CD4-positive, alpha-beta T cell (primary cell): Measurements from ENCODE around the gene KCNH2. TPM values are rescaled to one million over a fixed set of nuclear protein-coding genes. Genes with fewer than 3 reads are reported as not detected.

Experiments
- ATAC-seq: fragments of 200-7000 bp; cut with Tn5 transposase; one replicate; pipeline ENCODE4 v1.10.0; 2022; ENCODE audit warnings: mild to moderate bottlenecking; ENCODE audit not compliant: poor library complexity
- CTCF ChIA-PET: fragments of 350-600 bp; sonication (Branson Sonifier 250); formaldehyde crosslinking; loops from one replicate; lab custom pipeline; 2021; ENCODE audit warnings: antibody characterized with exemption, inconsistent platforms; lab: Charles Lee
- POLR2A ChIA-PET: fragments of 350-600 bp; sonication (Branson Sonifier 250); formaldehyde crosslinking; loops from one replicate; lab custom pipeline; 2021; ENCODE audit warnings: antibody characterized with exemption, inconsistent platforms; lab: Charles Lee
- DNase-seq, 14 experiments: peaks; one replicate each; pipeline ENCODE4 v3.0.0-alpha.2; 2013 to 2020; ENCODE audit warnings: mixed read lengths in 2 of 14
- H3K27ac ChIP-seq, 2 donors: one replicate each; pipeline versions ENCODE4 v1.5.1 to v1.7.0; 2013; ENCODE audit warnings: low read length in 2 of 2, low read depth in 1 of 2, mild to moderate bottlenecking in 1 of 2
- H3K27me3 ChIP-seq, 2 experiments: 1 replicate in 1 of 2; 2 replicates in 1 of 2; pipeline versions ENCODE4 v1.6.1 to v1.7.0; 2013; ENCODE audit warnings: low read length in 2 of 2, control low read depth in 1 of 2, mild to moderate bottlenecking in 1 of 2, moderate library complexity in 1 of 2; ENCODE audit not compliant: insufficient read depth in 2 of 2, control insufficient read depth in 1 of 2
- H3K36me3 ChIP-seq: one replicate; pipeline ENCODE4 v1.6.1; 2013; ENCODE audit warnings: low read length, control low read depth; ENCODE audit not compliant: insufficient read depth
- H3K4me1 ChIP-seq: one replicate; pipeline ENCODE4 v1.6.1; 2013; ENCODE audit warnings: low read length, control low read depth; ENCODE audit not compliant: insufficient read depth
- H3K4me3 ChIP-seq: one replicate; pipeline ENCODE4 v1.5.1; 2013; ENCODE audit warnings: mild to moderate bottlenecking, low read length, moderate library complexity
- H3K9me3 ChIP-seq, 2 experiments: 1 replicate in 1 of 2; 2 replicates in 1 of 2; pipeline versions ENCODE4 v1.6.1 to v1.7.0; 2013; ENCODE audit warnings: low read length in 2 of 2, mild to moderate bottlenecking in 2 of 2, control low read depth in 1 of 2, moderate library complexity in 1 of 2; ENCODE audit not compliant: control insufficient read depth in 1 of 2, insufficient read depth in 1 of 2
- H3K27ac Mint-ChIP-seq: one replicate; pipeline ENCODE4 v1.8.0; 2020; ENCODE audit warnings: mixed read lengths
- H3K27me3 Mint-ChIP-seq: one replicate; pipeline ENCODE4 v1.8.0; 2021; ENCODE audit warnings: mixed read lengths
- H3K36me3 Mint-ChIP-seq: one replicate; pipeline ENCODE4 v1.8.0; 2021; ENCODE audit warnings: low read depth, mixed read lengths
- H3K4me1 Mint-ChIP-seq: one replicate; pipeline ENCODE4 v1.8.0; 2021; ENCODE audit warnings: low read depth, mixed read lengths
- H3K4me3 Mint-ChIP-seq: one replicate; pipeline ENCODE4 v1.8.0; 2020; ENCODE audit warnings: mild to moderate bottlenecking, mixed read lengths
- H3K9me3 Mint-ChIP-seq: one replicate; pipeline ENCODE4 v1.8.0; 2020; ENCODE audit warnings: mixed read lengths
- intact Hi-C, 2 experiments: fragments of 100-400 bp; cut with DNase I in 1 of 2; cut with micrococcal nuclease in 1 of 2; formaldehyde crosslinking; loops; one replicate each; pipeline versions ENCODE4 v1.15.1 to v1.9.0; 2023 to 2025; cut with DNase I, micrococcal nuclease
- total RNA-seq, 174 experiments: library from RNA in 2 of 174; stranded (reverse) in 2 of 174; gene quantifications; one replicate each; pipeline ENCODE4 v1.2.3 and lab custom pipeline; 2021 to 2026
- TF ChIP-seq, protein P1 (sequence below): fragments of 200-600 bp; IDR thresholded peaks from one replicate; pipeline ENCODE4 v1.8.0; 2022; ENCODE audit warnings: antibody characterized with exemption, mild to moderate bottlenecking

The KCNH2 gene
- total RNA-seq, 2 experiments from 2014 or later: 1.9 to 2.3 TPM

DNA sequence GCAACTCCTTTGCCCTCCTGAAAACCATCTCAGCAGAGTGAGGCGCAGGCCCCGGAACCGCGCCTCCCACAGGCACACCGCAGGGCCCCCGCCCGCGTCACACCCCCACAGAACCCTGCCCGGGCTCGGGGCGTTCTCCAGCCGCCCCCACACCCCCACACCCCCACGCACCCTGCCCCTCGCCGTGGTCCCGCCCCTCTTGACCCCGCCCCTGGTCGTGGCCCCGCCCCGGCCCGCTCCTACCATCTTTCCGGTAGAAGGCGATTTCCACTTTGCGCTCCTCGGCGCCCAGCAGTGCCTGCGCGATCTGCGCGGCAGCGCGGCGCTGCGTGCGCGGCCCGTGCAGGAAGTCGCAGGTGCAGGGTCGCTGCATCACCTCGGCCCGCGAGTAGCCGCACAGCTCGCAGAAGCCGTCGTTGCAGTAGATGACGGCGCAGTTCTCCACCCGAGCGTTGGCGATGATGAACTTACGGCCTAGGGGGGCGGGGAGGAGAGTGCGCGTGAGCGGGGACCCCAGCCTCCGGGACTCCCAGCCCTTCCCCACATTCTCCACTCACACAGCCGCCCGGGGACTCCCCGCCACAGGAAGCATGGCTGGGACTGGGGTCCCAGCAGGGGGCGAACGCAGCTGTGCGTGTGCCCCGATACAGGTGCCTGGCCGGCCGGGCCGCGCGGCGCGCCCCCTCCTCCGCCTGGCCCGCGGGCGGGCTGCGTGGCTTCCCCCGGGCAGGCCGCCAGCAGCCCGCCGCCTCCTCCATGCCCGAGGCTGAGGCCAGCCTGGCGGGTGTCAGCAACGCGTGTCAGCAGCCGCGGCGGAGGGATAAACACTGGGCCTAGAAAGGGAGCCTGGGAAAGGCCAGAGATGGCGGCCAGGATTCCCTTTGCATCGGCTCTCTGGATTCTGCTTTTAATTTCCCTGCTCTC, 3.4 kb downstream of the KCNH2 start:
- intact Hi-C loops: loop anchor here (5.0 to 10.0 kb wide), 2 partner anchors 38 to 110 kb away; partner anchors contain the start of genes AGAP3 (in 1 of the 2), FASTK (in 1 of the 2) and TMUB1 (in 1 of the 2)
- Histone ChIP-seq H3K36me3 (no peaks in the 10 kb centered on the region), H3K4me3 (peak overlapping the region; percentile 65), H3K4me1 (peaks cover 64% of the 10 kb centered on the region), H3K27me3 (peaks cover 24 to 30% of the 10 kb centered on the region in 2 experiments), H3K9me3 (peaks cover 0 to 7% of the 10 kb centered on the region in 2 experiments), H3K27ac (peak overlapping the region; percentile 62 to 63)
- DNase-seq (peak; percentile 76 to 93 (median 84)), ATAC-seq (peak; percentile 69)
- ChIA-PET POLR2A (interaction anchor here (0.6 to 3.3 kb wide), 10 partner anchors 10 to 534 kb away, joined by 3 to 20 read pairs (median 5); partner anchors contain the start of gene ABCB8), CTCF (interaction anchor here (0.9 to 2.7 kb wide), 4 partner anchors 10 to 44 kb away, joined by 3 to 24 read pairs (median 5); no protein-coding TSS in a partner anchor)
- H3K9me3 Mint-ChIP-seq: no peaks in the 10 kb centered on the region
- H3K4me1 Mint-ChIP-seq: peaks cover 60% of the 10 kb centered on the region
- no peaks in the 10 kb centered on the region for H3K36me3 Mint-ChIP-seq
- peak overlapping the region; percentile 90 for H3K4me3 Mint-ChIP-seq
- TF ChIP-seq, protein P1, sequence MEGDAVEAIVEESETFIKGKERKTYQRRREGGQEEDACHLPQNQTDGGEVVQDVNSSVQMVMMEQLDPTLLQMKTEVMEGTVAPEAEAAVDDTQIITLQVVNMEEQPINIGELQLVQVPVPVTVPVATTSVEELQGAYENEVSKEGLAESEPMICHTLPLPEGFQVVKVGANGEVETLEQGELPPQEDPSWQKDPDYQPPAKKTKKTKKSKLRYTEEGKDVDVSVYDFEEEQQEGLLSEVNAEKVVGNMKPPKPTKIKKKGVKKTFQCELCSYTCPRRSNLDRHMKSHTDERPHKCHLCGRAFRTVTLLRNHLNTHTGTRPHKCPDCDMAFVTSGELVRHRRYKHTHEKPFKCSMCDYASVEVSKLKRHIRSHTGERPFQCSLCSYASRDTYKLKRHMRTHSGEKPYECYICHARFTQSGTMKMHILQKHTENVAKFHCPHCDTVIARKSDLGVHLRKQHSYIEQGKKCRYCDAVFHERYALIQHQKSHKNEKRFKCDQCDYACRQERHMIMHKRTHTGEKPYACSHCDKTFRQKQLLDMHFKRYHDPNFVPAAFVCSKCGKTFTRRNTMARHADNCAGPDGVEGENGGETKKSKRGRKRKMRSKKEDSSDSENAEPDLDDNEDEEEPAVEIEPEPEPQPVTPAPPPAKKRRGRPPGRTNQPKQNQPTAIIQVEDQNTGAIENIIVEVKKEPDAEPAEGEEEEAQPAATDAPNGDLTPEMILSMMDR: peak; percentile 24
- peak overlapping the region; percentile 91 for H3K27ac Mint-ChIP-seq
- H3K27me3 Mint-ChIP-seq: peaks cover 25% of the 10 kb centered on the region

DNA sequence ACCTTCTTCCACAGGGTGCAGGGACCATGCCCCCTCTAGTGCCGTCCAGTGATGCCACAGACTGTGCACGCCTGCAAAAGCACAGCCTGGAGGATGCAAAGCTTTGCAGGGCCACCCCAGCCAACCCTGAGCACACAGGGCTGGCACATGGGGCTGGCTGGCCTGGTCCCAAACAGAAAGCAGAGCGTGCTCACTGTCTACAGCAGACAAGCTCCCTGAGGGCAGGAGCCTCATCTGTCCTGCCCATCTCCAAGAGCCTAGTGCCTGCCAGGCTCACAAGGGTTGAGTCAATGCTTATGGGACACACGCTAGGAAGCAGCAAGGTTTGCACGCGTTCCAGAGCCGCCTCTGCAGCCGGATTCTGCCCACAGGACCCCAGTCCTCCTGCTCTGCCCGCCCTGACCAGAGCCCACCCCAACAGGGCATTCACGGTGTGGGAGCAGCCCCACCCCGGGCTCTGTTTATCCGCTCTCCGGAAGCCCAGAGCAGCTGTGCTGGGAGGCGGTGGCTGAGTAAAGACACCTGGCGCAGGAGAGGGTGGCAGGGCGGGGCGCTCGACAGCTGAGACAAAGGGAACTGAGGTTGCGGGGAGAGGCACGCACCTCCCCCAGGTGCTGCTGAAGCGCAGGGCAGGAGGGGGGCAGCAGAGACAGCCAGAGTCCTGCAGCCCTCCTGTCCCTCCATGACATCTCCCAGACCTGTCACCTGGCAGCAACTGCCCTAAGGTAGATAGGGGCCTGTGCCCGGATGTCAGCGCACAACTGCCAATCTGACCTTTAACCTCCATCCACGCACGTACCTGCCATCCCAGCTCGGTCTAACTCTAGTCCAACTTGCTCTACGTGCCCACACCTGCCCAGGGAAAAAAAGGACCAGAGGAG, 4.3 kb downstream of the KCNH2 start:
- intact Hi-C loops: loop anchor here in 1 of 2 experiments (2.0 to 10.0 kb wide), 2 partner anchors 37 to 111 kb away; partner anchors contain the start of genes AGAP3, FASTK and TMUB1

More for the DNA sequence above, 4.3 kb downstream of the KCNH2 start:
- peak; percentile 52 for ATAC-seq
- H3K4me1 ChIP-seq: peaks cover 58% of the 10 kb centered on the region
- Mint-ChIP-seq H3K27ac (peak overlapping the region; percentile 91), H3K4me1 (peaks cover 57% of the 10 kb centered on the region), H3K36me3 (no peaks in the 10 kb centered on the region), H3K4me3 (peak overlapping the region; percentile 87), H3K9me3 (no peaks in the 10 kb centered on the region), H3K27me3 (peaks cover 20% of the 10 kb centered on the region)
- peak overlapping the region; percentile 62 to 63 for H3K27ac ChIP-seq
- ChIA-PET CTCF (interaction anchor here (0.9 to 2.7 kb wide), 6 partner anchors 11 to 45 kb away, joined by 3 to 24 read pairs (median 6); no protein-coding TSS in a partner anchor), POLR2A (interaction anchor here (0.6 to 3.3 kb wide), 11 partner anchors 11 to 61 kb away, joined by 3 to 20 read pairs (median 6); partner anchors contain the start of gene ABCB8)
- H3K9me3 ChIP-seq: no peaks in the 10 kb centered on the region
- peaks cover 22 to 27% of the 10 kb centered on the region in 2 experiments for H3K27me3 ChIP-seq
- no peaks in the 10 kb centered on the region for H3K36me3 ChIP-seq
- TF ChIP-seq, protein P1: no peak
- H3K4me3 ChIP-seq: peak overlapping the region; percentile 40
- DNase-seq: peak; percentile 25 to 76 (median 50)
